ENCODE results near the gene DUSP8. TPM values are rescaled to one million over a fixed set of nuclear protein-coding genes. Genes with fewer than 3 reads are reported as not detected.
"Not testable (repeated sequence)": the region's sequence is repeated elsewhere in the genome, so short reads cannot be mapped to it uniquely, and the experiment has no call there.

Gene DUSP8, protein sequence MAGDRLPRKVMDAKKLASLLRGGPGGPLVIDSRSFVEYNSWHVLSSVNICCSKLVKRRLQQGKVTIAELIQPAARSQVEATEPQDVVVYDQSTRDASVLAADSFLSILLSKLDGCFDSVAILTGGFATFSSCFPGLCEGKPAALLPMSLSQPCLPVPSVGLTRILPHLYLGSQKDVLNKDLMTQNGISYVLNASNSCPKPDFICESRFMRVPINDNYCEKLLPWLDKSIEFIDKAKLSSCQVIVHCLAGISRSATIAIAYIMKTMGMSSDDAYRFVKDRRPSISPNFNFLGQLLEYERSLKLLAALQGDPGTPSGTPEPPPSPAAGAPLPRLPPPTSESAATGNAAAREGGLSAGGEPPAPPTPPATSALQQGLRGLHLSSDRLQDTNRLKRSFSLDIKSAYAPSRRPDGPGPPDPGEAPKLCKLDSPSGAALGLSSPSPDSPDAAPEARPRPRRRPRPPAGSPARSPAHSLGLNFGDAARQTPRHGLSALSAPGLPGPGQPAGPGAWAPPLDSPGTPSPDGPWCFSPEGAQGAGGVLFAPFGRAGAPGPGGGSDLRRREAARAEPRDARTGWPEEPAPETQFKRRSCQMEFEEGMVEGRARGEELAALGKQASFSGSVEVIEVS
- total RNA-seq: 2.3 and 2.4 TPM in 2 replicates

DNA sequence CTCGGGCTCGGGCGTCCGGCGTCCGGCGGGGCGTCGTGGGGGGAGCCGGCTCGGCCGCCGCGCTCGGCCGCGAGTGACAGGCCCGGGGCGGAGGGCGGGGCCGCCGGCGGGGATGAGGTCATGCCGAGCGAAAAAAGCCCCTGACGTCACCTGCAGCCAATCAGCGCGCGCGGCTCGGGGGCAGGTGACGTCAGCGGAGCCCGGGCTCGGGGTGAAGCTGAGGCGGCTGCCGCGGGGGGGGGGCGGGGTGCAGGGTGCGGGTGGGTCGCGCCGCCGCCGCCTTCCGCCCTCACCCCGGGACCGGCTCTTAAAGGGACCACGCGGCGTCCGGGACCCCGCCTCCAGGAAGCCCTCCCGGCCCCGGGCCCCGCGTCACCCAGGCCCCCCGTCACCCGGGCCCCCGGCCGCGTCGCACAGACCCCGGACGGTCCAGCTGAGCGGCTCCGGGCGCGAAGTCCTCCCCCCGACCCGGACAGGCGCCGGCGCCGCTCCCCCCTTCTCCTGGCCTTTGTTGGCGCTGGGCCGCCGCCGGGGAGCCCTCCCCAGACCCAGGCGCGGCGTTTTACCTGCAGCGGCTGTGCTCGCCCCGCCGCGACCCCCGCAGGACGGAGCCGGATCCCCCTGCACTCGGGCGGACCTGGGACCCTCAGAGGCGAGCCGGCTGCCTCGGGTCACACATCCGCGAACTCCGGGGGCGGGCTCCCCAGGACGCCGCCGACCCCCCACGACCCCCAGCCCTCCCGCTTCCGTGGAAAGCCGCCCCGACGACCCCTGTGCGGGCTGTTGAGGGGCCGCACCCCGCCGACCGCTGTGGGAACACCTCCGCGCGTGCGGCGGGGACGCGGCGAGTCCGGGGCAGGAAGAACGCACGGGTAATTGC lies at the start of gene DUSP8:
TSS of gene DUSP8 (minus strand) at position 75 of the 880 bp plus-strand sequence. CDS start 6,445 bp downstream, outside the sequence.
- no peaks in the 10 kb centered on the region for H3K9me3 Mint-ChIP-seq
- H3K4me3 Mint-ChIP-seq: peak within 1 kb of the TSS; percentile 37
- no peaks in the 10 kb centered on the region for H3K4me1 Mint-ChIP-seq (ENCODE audit: low read depth)
- H3K36me3 Mint-ChIP-seq (ENCODE audit: low read depth): no peaks in the 10 kb centered on the region
- peaks cover 28% of the 10 kb centered on the region for H3K27me3 Mint-ChIP-seq (ENCODE audit: insufficient read depth)
- peak; percentile 89 for DNase-seq (ENCODE audit: low spot score)
- intact Hi-C loops (cut with micrococcal nuclease): loop anchor here (5.0 to 10.0 kb wide), 5 partner anchors 185 to 1802 kb away; partner anchors contain the start of genes BRSK2, CHID1, TOLLIP and ZNF195
- no peak within 1 kb of the TSS for H3K27ac Mint-ChIP-seq

DNA sequence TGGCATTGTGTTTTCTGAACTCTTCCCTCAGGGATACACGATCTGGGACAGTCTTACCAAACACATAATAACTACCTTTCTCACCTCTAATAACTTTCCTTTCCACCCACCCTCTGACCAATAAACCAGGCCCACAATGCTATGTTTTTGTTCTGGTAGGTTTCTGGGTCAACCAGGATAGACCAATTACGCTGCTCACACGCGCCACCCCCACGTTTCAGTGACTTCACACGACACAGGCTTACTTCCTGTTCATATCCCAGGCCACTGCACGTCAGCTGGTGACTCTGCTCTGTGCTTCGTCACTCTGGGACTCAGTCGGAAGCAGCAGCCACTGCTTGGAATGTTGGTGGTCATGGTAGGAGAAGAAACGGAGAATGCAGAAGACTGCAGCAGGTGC lies 47.4 kb upstream of the DUSP8 start:
- Mint-ChIP-seq H3K27me3 (ENCODE audit: insufficient read depth) (peaks cover 2% of the 10 kb centered on the region), H3K9me3 (no peaks in the 10 kb centered on the region), H3K36me3 (ENCODE audit: low read depth) (no peaks in the 10 kb centered on the region), H3K4me1 (ENCODE audit: low read depth) (peaks cover 5% of the 10 kb centered on the region), H3K27ac (no peak overlapping the region), H3K4me3 (no peak overlapping the region)
- DNase-seq (ENCODE audit: low spot score): no peak
- intact Hi-C loops (cut with micrococcal nuclease): no loop called here

DNA sequence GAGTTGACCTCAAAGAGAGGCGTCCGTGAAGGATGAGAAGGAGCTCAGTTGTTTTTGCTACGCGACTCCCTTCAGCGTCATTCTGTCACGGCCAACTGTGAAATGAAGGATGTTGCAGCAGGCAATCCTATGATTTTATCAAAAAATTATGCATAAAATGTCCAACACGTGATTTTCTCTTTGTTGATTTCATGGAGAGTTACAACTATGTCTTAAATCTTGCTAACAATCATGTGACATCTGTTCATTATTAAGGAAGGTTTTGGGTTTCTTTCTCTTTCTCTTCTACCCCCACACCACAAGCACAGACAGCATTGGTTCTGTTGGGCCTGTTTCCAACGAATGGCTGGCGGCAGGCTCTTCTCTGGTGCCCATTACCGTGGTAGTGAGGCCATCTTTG lies 46.2 kb upstream of the DUSP8 start:
- Mint-ChIP-seq H3K9me3 (no peaks in the 10 kb centered on the region), H3K27ac (no peak overlapping the region), H3K27me3 (ENCODE audit: insufficient read depth) (peaks cover 2% of the 10 kb centered on the region), H3K36me3 (ENCODE audit: low read depth) (no peaks in the 10 kb centered on the region), H3K4me3 (no peak overlapping the region), H3K4me1 (ENCODE audit: low read depth) (peaks cover 5% of the 10 kb centered on the region)
- intact Hi-C loops (cut with micrococcal nuclease): no loop called here
- DNase-seq (ENCODE audit: low spot score): no peak

DNA sequence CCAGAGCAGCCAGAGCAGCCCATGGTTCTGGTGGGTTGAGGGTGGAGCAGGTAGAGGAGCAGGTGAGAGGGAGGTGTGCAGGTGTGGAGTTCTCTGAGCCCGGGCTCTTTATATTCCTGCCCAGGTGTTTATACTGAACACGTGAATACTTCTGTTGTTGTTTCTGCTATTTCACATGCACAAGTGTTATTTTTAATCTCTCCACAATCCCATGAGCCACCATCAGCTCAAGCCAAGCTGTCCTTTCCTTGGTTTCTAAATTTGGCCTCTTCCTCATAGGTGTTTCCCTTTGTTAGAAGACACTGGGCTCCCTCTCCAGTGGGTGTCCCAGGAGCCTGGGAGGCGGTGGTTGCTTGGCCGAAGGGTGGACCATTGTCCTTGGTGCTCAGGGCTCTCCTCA lies 36.3 kb upstream of the DUSP8 start, which contains the start of gene KRTAP5-3:
TSS of gene KRTAP5-3 (minus strand) at position 101 of the 400 bp plus-strand sequence. CDS start at position 23, 78 bp downstream.
- DNase-seq (ENCODE audit: low spot score): no peak
- Mint-ChIP-seq H3K36me3 (ENCODE audit: low read depth) (no peaks in the 10 kb centered on the region), H3K4me1 (ENCODE audit: low read depth) (no peaks in the 10 kb centered on the region), H3K4me3 (no peak within 1 kb of the TSS), H3K9me3 (no peaks in the 10 kb centered on the region), H3K27me3 (ENCODE audit: insufficient read depth) (peaks cover 11% of the 10 kb centered on the region), H3K27ac (no peak within 1 kb of the TSS)
- intact Hi-C loops (cut with micrococcal nuclease): no loop called here

DNA sequence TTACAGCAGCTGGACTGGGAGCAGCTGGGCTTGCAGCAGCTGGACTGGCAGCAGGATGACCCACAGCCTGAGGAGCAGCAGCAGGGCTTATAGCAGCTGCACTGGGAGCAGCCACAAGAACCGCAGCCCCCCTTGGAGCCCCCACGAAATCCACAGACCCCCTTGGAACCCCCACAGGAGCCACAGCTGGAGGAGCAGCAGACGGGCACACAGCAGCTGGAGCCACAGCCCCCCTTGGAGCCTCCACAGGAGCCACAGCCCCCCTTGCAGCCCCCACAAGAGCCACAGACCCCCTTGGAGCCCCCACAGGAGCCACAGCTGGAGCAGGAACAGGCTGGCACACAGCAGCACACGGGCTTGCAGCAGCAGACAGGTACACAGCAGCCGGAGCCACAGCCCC lies 35.8 kb upstream of the DUSP8 start:
- H3K36me3 Mint-ChIP-seq (ENCODE audit: low read depth); intact Hi-C loops (cut with micrococcal nuclease): not testable (repeated sequence)

DNA sequence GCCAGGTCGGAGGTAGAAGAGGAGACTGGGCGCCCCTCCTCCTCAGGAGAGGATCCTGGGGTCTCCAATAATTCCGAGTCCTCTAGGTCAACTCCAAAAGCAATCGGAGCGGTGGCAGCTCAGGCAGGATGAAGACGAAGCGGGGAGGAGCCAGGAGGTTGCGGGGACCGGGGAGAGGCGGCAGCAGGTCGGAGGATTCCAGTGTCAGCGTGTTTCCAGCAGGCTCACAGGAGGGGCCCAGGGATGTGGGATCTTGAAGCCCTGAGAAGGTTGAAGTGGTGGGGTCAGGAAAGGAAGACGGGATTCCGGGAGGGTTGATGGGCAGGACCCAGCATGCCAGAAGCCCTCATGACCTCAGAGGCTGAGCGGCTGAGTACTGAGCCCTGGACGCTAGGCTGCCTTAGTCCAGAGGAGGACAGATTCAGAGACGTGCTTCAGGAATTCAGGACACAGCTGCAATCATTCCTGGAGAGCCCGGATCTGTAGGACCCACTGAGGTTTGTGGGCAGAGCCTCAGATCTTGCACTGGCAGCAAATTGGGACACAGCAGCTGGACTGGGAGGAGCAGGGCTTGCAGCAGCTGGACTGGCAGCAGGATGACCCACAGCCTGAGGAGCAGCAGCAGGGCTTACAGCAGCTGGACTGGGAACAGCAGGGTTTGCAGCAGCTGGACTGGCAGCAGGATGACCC lies 35.2 kb upstream of the DUSP8 start:
- DNase-seq (ENCODE audit: low spot score); H3K9me3 Mint-ChIP-seq; intact Hi-C loops (cut with micrococcal nuclease); H3K36me3 Mint-ChIP-seq (ENCODE audit: low read depth); H3K4me1 Mint-ChIP-seq (ENCODE audit: low read depth); H3K4me3 Mint-ChIP-seq; H3K27ac Mint-ChIP-seq: not testable (repeated sequence)
- peaks cover 16% of the 10 kb centered on the region for H3K27me3 Mint-ChIP-seq (ENCODE audit: insufficient read depth)

More for the DNA sequence above, 35.8 kb upstream of the DUSP8 start:
- H3K27me3 Mint-ChIP-seq (ENCODE audit: insufficient read depth): peaks cover 13% of the 10 kb centered on the region
- H3K27ac Mint-ChIP-seq; DNase-seq (ENCODE audit: low spot score); H3K9me3 Mint-ChIP-seq; H3K4me3 Mint-ChIP-seq; H3K4me1 Mint-ChIP-seq (ENCODE audit: low read depth): not testable (repeated sequence)

DNA sequence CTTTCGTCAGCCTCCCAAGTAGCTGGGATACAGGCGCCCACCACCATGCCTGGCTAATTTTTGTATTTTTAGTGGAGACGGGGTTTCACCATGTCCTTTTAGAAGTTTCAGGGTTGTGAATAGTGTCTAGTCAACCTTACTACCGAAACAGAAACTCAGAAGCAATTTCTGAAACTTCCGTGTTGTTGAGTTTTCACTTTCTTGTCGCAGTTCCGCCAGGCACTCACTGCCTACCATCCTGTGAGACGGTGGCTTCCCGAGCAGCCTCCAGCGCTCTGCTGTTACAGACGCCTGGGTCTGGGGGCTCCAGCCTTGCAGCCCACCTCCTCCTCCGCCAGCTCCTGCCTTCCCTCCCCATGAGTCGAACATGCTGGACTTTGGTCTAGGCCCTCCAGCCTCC lies 33.9 kb upstream of the DUSP8 start:
- H3K9me3 Mint-ChIP-seq; H3K4me3 Mint-ChIP-seq; intact Hi-C loops (cut with micrococcal nuclease); H3K36me3 Mint-ChIP-seq (ENCODE audit: low read depth); H3K4me1 Mint-ChIP-seq (ENCODE audit: low read depth); H3K27ac Mint-ChIP-seq; DNase-seq (ENCODE audit: low spot score): not testable (repeated sequence)
- H3K27me3 Mint-ChIP-seq (ENCODE audit: insufficient read depth): peaks cover 16% of the 10 kb centered on the region

DNA sequence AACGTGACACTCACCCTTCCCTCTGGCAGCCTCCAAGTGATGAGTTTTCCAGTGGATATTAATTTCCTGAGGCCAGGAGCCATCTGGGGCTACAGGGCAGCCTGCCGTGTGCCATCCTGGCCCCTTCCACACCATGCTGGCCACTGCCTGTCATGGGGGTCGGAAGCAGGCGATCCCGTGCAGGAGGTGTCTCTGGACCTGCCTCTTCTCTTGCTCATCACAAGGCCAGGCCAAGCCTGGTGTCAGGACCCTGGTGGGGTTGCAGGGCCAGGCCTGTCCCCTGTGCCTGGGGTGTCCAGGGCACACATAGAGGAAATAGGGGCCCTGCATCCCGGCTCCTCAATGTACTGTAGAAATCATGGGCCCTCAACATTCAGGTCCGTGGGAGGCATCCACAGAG lies 32.6 kb upstream of the DUSP8 start:
- intact Hi-C loops (cut with micrococcal nuclease): no loop called here
- DNase-seq (ENCODE audit: low spot score): no peak
- no peaks in the 10 kb centered on the region for H3K9me3 Mint-ChIP-seq
- no peak overlapping the region for H3K4me3 Mint-ChIP-seq
- no peaks in the 10 kb centered on the region for H3K4me1 Mint-ChIP-seq (ENCODE audit: low read depth)
- H3K27me3 Mint-ChIP-seq (ENCODE audit: insufficient read depth): peaks cover 27% of the 10 kb centered on the region
- H3K27ac Mint-ChIP-seq: no peak overlapping the region
- H3K36me3 Mint-ChIP-seq (ENCODE audit: low read depth): no peaks in the 10 kb centered on the region

DNA sequence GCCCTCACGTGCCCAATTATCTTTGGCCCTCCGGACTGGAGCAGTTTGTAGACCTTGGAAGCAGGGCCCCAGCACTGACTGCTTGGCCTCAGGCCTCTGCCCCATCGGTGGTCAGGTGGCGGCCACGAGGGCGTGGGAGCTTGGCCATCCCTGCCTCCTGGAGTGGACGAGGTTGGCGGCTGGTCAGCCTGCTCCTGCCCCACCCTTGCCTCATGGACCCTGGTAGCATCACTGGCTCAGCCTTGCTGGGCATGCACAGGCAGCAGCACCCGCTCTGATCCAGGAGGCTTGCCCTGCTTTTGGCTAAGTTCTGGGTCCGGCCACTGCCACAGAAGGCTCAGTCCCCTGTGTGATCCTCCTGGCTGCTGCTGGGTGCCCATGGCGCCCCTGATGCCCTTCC lies 32.1 kb upstream of the DUSP8 start:
- no peak for DNase-seq (ENCODE audit: low spot score)
- Mint-ChIP-seq H3K27me3 (ENCODE audit: insufficient read depth) (peaks cover 32% of the 10 kb centered on the region), H3K4me1 (ENCODE audit: low read depth) (no peaks in the 10 kb centered on the region), H3K27ac (no peak overlapping the region), H3K9me3 (no peaks in the 10 kb centered on the region), H3K4me3 (no peak overlapping the region), H3K36me3 (ENCODE audit: low read depth) (no peaks in the 10 kb centered on the region)
- intact Hi-C loops (cut with micrococcal nuclease): no loop called here

DNA sequence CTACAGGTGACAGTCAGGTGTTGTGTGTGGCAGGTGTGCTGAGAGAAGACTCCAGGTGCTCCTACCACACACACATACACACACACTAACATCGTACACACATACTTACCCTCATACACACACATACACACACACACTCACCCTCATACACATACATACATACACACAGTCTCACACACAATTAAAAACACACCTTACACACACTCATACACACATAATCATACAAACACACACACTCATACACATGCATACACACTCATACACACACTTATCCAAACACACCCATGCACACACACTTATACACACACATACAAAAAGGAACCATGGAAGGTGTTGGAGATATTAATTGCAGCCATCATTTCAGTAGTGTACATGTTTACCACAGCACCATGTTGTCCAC lies 31.6 kb upstream of the DUSP8 start:
- Mint-ChIP-seq H3K36me3 (ENCODE audit: low read depth) (no peaks in the 10 kb centered on the region), H3K4me1 (ENCODE audit: low read depth) (no peaks in the 10 kb centered on the region), H3K9me3 (no peaks in the 10 kb centered on the region), H3K27ac (no peak overlapping the region), H3K4me3 (no peak overlapping the region), H3K27me3 (ENCODE audit: insufficient read depth) (peaks cover 32% of the 10 kb centered on the region)
- intact Hi-C loops (cut with micrococcal nuclease): no loop called here
- DNase-seq (ENCODE audit: low spot score): no peak

DNA sequence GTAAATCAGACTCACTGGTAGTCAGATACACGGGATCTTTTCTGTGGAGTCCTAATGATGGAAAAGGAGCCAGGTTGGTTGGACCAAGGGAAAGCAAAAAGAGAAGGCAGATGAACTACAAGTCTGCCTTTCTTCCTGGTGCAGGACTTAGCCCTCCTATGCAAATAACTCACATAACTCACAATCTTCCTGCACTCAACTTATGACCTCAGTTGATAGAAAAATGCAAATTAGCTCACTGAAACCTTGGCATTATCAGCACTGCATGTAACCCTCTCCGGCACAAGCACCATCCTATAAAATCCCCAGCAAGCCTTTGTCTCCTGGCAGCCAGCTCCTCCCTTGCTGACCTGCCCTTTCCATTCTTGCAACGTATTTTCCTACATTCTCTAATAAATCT lies 29.6 kb upstream of the DUSP8 start:
- H3K4me1 Mint-ChIP-seq (ENCODE audit: low read depth); H3K27ac Mint-ChIP-seq; H3K4me3 Mint-ChIP-seq; DNase-seq (ENCODE audit: low spot score); H3K36me3 Mint-ChIP-seq (ENCODE audit: low read depth); intact Hi-C loops (cut with micrococcal nuclease); H3K9me3 Mint-ChIP-seq: not testable (repeated sequence)
- H3K27me3 Mint-ChIP-seq (ENCODE audit: insufficient read depth): peaks cover 28% of the 10 kb centered on the region

DNA sequence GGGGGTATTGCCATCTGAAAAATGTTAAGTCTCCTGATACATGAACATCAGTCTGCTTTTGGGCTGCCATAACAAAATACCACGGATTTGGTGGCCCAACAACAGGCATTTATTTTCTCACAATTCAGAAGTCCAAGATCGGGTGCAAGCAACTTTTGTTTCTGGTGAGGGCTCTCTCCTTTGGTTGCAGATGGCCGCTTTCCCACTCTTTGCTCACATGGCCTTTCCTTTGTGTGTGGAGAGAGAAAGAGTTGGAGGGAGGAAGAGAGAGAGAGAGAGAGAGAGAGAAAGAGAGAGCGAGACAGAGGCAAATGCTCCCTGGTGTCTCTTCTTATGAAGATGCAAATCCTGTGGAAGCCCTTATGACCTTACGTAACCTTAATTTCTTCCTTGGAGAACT lies 28.6 kb upstream of the DUSP8 start:
- Mint-ChIP-seq H3K27ac (no peak overlapping the region), H3K9me3 (no peaks in the 10 kb centered on the region), H3K36me3 (ENCODE audit: low read depth) (no peaks in the 10 kb centered on the region), H3K4me3 (no peak overlapping the region), H3K27me3 (ENCODE audit: insufficient read depth) (peaks cover 32% of the 10 kb centered on the region), H3K4me1 (ENCODE audit: low read depth) (no peaks in the 10 kb centered on the region)
- intact Hi-C loops (cut with micrococcal nuclease): no loop called here
- DNase-seq (ENCODE audit: low spot score): no peak

Measured in activated T-helper 1 cell treated with anti-CD3 and anti-CD28 coated beads, Interleukin-12 subunit alpha, Interleukin-12 subunit beta, Interleukin-2, Interleukin-4 antibody, amounts not matched to agents 30 ng/mL and 10 ng/mL and 1 ng/mL, durations not matched to agents 14 hours and 24 hours and 36 hours (primary cell).